Esophagus squamous epithelium (tissue), 5 donors: ENCODE data around the gene SP3. TPM values are rescaled to one million over a fixed set of nuclear protein-coding genes. Genes with fewer than 3 reads are reported as not detected.

ENCODE experiments used
- DNase-seq: peaks from one replicate; lab custom pipeline; 2025; lab: John Stamatoyannopoulos, UW
- H3K27ac ChIP-seq, 4 donors: fragments of 200-600 bp; sonication (generic); one replicate each; pipeline ENCODE4 v1.5.1; 2016 to 2019; ENCODE audit warnings: mild to moderate bottlenecking in 1 of 4
- H3K27me3 ChIP-seq, 4 donors: fragments of 200-600 bp; sonication (generic); 1 replicate in 3 of 4; 2 replicates in 1 of 4; pipeline versions ENCODE4 v1.5.1 to v1.6.0; 2017 to 2021; ENCODE audit warnings: antibody characterized with exemption in 1 of 4
- H3K36me3 ChIP-seq, 3 donors: fragments of 200-600 bp; sonication (generic); one replicate each; pipeline ENCODE4 v1.5.1; 2016 to 2019
- H3K4me1 ChIP-seq, 3 donors: fragments of 200-600 bp; sonication (generic); one replicate each; pipeline ENCODE4 v1.5.1; 2017 to 2019
- H3K4me3 ChIP-seq, 4 donors: fragments of 200-600 bp; sonication (generic); 1 replicate in 3 of 4; 2 replicates in 1 of 4; pipeline ENCODE4 v1.5.1; 2016 to 2019; ENCODE audit warnings: mild to moderate bottlenecking in 2 of 4, moderate library complexity in 1 of 4
- H3K9me3 ChIP-seq, 3 donors: fragments of 200-600 bp; sonication (generic); one replicate each; pipeline ENCODE4 v1.5.1; 2016 to 2019
- POLR2A ChIP-seq, 4 donors: fragments of 450-650 bp; IDR thresholded peaks; one replicate each; pipeline ENCODE4 v1.6.1; 2017; ENCODE audit warnings: antibody characterized with exemption in 4 of 4, mild to moderate bottlenecking in 4 of 4, moderate library complexity in 3 of 4
- WGBS, 2 donors: methylation state at CpG; one replicate each; pipeline ENCODE4 v1.1.5; 2018; 5-methylcytosine and 5-hydroxymethylcytosine counted together
- intact Hi-C: fragments of 100-400 bp; cut with DNase I; formaldehyde crosslinking; loops from one replicate; pipeline ENCODE4 v1.15.0; 2022
- total RNA-seq, 4 donors: library from RNA; depleted of rRNA; stranded (reverse); fragments of >200 nt; gene quantifications; one replicate each; pipeline ENCODE4 v1.1.0, GENCODE V29; 2016
- TF ChIP-seq, protein P1 (sequence below), 6 experiments: fragments of 450-650 bp in 4 of 6; fragments of 200-600 bp in 2 of 6; sonication (generic) in 2 of 6; IDR thresholded peaks; one replicate each; pipeline ENCODE4 v1.5.1; 2016 to 2019; ENCODE audit warnings: antibody characterized with exemption in 6 of 6, mild to moderate bottlenecking in 4 of 6, moderate library complexity in 4 of 6
- donor health status: DM: yes; HTN: yes; CAD: no.

SP3 gene
- total RNA-seq, 4 donors from 2014 or later = 41.3 to 97.8 (median 67.6) TPM

DNA sequence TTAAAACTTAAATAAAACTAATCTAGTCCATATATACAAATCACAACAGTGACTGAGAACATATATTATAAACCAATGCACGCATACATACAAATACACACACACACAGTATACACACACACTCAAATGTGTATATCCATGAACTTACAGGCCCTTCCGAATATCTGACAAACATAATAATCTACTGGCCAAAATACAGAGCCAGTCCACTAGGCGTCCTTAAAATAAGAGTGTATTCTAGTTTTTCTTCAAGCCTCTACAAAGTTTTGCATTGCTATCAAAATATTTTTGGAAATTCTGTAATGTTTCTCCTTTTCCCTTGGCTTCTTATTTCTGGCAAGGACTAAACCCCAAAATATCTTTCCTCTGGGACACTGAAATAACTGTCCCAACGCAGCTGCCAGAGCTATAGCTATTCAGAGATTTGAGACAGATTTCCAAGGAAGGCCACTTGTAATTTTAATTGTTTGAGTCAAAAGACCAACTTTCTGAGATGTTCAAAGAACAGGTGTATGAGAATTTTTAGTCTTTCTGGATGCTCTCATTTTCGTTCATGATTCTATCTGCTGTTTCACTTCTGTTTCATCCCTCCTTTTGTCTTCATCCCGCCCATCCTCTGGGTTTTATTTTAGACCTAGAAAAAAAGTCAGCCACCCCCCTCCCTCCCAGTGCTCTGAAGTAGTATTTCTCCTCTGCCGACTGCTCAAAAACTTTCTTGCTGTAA is 24.1 kb upstream of the SP3 start:
- H3K4me1 ChIP-seq = peaks cover 31 to 84% (median 53%) of the 10 kb centered on the region in 3 donors
- intact Hi-C loops = no loop called here
- no peak for TF ChIP-seq POLR2A (IDR thresholded peaks at IDR 0.05)
- TF ChIP-seq, protein P1, sequence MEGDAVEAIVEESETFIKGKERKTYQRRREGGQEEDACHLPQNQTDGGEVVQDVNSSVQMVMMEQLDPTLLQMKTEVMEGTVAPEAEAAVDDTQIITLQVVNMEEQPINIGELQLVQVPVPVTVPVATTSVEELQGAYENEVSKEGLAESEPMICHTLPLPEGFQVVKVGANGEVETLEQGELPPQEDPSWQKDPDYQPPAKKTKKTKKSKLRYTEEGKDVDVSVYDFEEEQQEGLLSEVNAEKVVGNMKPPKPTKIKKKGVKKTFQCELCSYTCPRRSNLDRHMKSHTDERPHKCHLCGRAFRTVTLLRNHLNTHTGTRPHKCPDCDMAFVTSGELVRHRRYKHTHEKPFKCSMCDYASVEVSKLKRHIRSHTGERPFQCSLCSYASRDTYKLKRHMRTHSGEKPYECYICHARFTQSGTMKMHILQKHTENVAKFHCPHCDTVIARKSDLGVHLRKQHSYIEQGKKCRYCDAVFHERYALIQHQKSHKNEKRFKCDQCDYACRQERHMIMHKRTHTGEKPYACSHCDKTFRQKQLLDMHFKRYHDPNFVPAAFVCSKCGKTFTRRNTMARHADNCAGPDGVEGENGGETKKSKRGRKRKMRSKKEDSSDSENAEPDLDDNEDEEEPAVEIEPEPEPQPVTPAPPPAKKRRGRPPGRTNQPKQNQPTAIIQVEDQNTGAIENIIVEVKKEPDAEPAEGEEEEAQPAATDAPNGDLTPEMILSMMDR (IDR thresholded peaks at IDR 0.05) = peak in 1 of 6 experiments; percentile 11
- no peaks in the 10 kb centered on the region for H3K36me3 ChIP-seq
- H3K27me3 ChIP-seq = no peaks in the 10 kb centered on the region
- no peaks in the 10 kb centered on the region for H3K9me3 ChIP-seq
- no peak overlapping the region for H3K4me3 ChIP-seq
- DNase-seq = no peak
- peak overlapping the region in 3 of 4 donors; percentile 46 to 81 (median 81) for H3K27ac ChIP-seq
- 51 to 67% methylated on average over 7 of the region's 7 CpGs for WGBS, 2 donors

DNA sequence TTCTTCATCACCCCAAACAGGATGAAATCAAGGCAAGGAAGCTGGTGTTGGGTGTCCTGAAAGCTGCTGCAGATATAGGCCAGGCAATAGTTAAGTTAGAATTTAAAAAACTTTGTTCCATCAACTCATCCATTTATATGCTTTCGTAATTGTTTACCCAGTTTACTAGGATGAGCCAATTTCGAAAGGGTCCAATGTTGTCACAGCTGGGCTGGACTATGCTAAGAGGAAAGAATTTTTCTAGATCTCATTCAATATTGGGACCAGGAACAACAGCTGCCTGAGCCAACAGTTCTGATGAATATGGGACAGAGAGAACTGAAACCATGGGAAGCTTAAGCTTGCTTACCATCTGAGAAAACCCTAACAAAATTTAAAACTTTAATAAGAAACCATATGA is 21.6 kb upstream of the SP3 start:
- Histone ChIP-seq H3K27me3 (no peaks in the 10 kb centered on the region), H3K4me1 (peaks cover 26 to 95% (median 64%) of the 10 kb centered on the region in 3 donors), H3K9me3 (no peaks in the 10 kb centered on the region), H3K36me3 (no peaks in the 10 kb centered on the region), H3K27ac (peak overlapping the region; percentile 28 to 76 (median 66)), H3K4me3 (no peak overlapping the region)
- no peak for DNase-seq
- 32 to 56% methylated on average over 2 of the region's 2 CpGs for WGBS, 2 donors
- intact Hi-C loops = no loop called here
- TF ChIP-seq POLR2A (IDR thresholded peaks at IDR 0.05) = no peak
- TF ChIP-seq, protein P1 (IDR thresholded peaks at IDR 0.05) = no peak

DNA sequence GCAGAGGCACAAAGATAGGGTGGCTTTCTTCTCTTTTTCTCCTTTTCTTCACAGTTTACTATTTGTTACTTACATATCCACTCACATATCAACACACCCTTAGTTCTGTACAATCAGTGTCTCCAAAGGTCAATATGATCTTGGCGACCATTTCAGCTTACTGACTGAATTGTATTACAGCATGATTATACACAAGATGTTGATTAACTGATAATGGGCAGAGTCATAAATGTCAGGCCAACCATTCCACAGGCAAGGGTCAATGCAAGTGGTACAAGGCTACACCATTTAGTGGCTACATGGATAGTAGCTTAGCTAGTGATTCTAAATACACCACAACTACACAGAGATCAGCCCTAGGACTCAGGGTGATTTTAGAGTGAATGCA is 20.4 kb upstream of the SP3 start:
- TF ChIP-seq, protein P1 (IDR thresholded peaks at IDR 0.05) = no peak
- no peak for TF ChIP-seq POLR2A (IDR thresholded peaks at IDR 0.05)
- peaks cover 14 to 83% (median 52%) of the 10 kb centered on the region in 3 donors for H3K4me1 ChIP-seq
- no peak for DNase-seq
- no peaks in the 10 kb centered on the region for H3K27me3 ChIP-seq
- H3K9me3 ChIP-seq = no peaks in the 10 kb centered on the region
- H3K36me3 ChIP-seq = no peaks in the 10 kb centered on the region
- intact Hi-C loops = no loop called here
- H3K27ac ChIP-seq = peak overlapping the region; percentile 28 to 76 (median 66)
- 7 to 17% methylated on average over 1 of the region's 1 CpG for WGBS, 2 donors
- no peak overlapping the region for H3K4me3 ChIP-seq

DNA sequence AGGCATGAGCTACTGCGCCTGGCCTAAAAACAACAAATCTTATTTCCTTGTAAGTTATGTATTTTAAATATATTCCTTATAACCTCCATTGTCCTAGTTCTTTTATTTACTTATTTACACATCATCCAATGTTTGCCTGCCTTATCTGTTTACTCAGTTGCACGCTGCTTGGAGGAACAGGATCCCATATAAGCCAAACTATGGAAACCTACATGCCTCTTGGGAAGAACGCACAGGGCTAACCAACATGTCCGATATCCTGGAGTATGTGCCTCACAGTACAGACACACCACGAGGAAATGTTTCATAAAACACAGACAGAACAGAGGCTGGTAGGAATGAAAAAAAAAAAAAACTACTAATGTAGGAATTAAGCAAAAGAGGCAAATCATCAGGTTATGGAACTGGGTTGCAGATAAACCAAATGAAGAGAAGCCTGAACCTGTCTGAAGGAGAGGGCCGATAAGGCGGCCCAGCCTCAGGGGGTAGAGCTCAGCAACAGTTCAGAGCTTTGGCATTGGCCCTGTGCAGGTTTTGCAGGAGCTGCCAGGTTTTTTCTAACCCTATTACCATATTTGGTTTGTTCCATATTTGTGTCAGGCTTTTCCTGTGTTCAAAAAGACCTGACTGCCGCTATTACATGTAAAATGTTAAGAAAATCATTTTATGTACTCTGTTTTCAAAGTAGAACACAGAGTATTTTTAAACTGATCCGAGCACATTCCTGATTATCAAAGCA is 19.9 kb upstream of the SP3 start:
- Histone ChIP-seq H3K4me1 (peaks cover 8 to 77% (median 46%) of the 10 kb centered on the region in 3 donors), H3K9me3 (no peaks in the 10 kb centered on the region), H3K27me3 (no peaks in the 10 kb centered on the region), H3K4me3 (no peak overlapping the region), H3K36me3 (no peaks in the 10 kb centered on the region), H3K27ac (peak overlapping the region; percentile 28 to 76 (median 66))
- intact Hi-C loops = no loop called here
- 31 to 37% methylated on average over 9 of the region's 9 CpGs for WGBS, 2 donors
- DNase-seq = no peak
- TF ChIP-seq, protein P1 (IDR thresholded peaks at IDR 0.05) = no peak
- TF ChIP-seq POLR2A (IDR thresholded peaks at IDR 0.05) = no peak

DNA sequence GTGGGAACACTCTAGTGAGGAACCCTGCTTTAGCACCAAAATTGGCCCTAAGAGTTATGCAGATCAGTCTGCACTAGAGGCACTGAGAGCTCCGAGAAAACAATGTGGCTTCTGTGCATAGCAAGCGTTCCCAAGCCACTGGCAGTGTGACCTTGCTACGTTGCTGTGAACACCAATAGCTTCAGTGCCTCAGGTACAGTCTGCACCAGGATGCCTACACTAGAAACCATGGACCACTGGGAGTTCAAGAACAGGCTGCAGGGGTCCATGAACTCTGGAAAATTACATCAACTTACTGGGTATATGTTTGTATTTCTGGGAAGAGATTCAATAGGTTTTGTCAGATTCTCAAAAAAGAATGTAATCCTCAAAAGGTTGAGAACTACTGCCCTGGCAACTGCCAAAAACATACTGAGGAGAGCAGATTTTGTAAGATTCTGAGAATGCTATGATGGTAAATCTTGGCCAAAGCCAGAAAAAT is 18.3 kb upstream of the SP3 start:
- Histone ChIP-seq H3K36me3 (no peaks in the 10 kb centered on the region), H3K27me3 (no peaks in the 10 kb centered on the region), H3K27ac (peak overlapping the region; percentile 31 to 74 (median 56)), H3K4me3 (no peak overlapping the region), H3K9me3 (no peaks in the 10 kb centered on the region), H3K4me1 (peaks cover 8 to 61% (median 43%) of the 10 kb centered on the region in 3 donors)
- TF ChIP-seq, protein P1 (IDR thresholded peaks at IDR 0.05) = no peak
- TF ChIP-seq POLR2A (IDR thresholded peaks at IDR 0.05) = no peak
- no peak for DNase-seq
- intact Hi-C loops = no loop called here
- 21 to 25% methylated on average over 3 of the region's 3 CpGs for WGBS, 2 donors
